NCI-H2196 (cell line): ENCODE results near the gene LRSAM1.
"Not testable (repeated sequence)": the region's sequence is repeated elsewhere in the genome, so short reads cannot be mapped to it uniquely, and the experiment has no call there.

Source experiments
- DNase-seq: peaks from one replicate; lab custom pipeline; 2025; ENCODE audit not compliant: unreplicated experiment; lab: John Stamatoyannopoulos, UW

LRSAM1 gene

DNA sequence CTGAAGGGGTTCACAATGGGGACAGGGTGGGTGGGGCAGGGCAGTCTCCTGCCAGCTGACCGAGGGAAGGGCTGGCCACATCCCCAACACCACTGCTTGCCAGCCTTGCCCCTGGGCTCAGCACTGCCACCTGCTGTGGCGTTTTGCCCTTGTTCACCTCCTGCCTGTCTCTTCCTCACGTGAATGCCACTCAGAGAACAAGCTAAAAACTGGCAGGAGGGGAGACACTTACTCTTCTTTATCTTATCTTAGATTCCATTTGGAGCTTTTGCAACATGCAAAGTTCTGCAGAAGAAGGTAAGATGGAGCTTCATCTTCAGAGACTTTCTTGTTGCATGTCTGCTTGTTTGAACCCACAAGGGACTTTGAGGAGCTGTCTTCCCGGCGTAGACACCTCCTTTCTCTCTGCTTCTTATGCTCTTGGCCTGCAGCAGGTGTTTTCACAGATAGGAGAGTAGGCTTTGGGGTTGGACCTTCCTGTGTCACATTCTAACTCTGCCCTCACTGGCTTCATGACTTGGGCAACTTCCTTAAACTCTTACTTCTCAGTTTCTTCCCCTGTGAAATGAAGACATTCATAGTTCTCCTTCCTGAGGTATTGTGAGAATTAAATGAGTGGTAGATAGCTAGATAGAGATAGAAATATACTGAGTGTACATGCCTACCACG lies 4.1 kb downstream of the LRSAM1 start:
- peak; percentile 19 for DNase-seq

DNA sequence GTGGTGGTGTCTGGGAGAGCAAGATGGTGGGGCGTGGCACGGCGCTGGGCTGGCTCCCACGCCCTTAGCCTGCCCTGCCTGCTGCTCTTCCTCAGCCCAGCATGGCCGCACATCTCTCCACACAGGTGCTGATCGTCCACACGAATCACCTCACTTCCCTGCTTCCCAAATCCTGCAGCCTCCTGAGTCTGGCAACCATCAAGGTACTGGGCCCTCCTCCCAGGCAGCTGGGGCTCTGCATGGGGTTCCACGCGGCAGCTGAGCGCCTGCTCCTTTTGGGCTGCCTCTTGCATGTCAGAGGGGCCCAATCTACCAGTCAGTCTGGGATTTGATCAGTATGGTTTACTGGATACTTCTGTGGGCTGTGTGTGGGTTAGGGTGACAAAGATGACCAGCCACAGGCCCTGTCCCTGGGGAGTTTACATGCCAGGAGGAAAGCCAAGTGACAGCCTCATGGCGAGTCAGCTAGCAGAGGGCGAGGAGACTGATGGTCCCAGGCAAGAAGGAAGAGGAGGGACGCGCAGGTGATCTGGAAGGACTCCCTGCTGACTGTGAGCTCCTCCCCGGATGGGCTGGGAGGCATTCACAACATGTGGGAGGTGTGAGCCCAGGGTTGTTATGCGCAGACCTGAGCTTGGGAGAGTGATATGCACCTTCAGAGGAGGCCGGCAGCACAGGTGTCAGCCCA lies 6.0 kb downstream of the LRSAM1 start:
- DNase-seq = no peak

DNA sequence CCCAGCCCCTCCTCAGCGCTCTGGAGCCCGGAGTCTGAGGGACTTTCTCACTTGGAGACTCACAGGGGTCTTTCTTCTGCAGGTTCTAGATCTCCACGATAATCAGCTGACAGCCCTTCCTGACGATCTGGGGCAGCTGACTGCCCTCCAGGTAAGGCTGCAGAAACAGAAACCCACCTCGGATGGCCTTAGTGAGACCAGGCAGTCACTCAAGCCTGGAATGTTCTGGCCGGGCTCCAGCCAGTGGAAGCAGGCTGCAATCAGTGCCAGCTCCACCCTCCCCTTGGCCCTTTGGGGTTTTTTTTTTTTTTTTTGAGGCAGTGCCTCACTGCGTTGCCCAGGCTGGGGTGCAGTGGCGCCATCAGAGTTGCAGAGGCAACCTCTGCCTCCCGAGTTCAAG lies 7.6 kb downstream of the LRSAM1 start:
- DNase-seq = no peak

DNA sequence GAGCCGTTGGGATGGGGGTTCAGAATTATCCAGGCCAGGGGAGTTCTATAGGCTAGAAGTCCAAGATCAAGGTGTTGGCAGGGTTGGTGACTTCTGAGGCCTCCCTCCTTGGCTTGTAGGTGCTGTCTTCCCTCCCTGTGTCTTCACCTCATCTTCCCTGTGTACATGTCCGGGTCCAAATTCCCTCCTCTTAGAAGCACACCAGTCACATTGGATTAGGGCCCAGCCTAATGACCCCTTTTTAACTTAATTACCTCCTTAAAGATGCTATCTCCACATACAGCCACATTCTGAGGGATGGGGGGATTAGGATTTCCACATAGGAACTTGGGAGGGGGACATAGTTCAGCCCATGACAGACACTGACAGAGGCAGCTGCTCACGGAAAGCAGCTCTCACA lies 12.1 kb downstream of the LRSAM1 start:
- no peak for DNase-seq

- no peak for DNase-seq
These were observed 12.6 kb downstream of the LRSAM1 start for GRCh38 chr9:127463911-127464310.

DNA sequence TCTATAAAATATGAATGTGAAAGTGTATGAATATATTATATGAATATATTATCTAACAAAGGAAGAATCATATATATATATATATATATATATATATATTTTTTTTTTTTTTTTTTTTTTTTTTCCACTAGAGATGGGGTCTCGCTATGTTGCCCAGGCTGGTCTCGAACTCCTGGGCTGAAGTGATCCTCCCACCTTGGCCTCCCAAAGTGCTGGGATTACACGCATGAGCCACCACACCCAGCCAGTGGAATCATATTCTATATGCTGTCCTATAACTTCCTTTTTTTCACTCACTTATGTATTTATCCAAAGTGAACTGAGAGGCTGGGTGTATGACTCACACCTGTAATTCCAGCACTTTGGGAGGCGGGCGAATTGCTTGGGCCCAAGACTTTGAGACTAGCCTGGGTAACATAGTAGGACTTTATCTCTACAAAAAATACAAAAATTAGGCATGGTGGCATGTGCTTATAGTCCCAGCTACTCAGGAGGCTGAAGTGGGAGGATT lies 15.2 kb downstream of the LRSAM1 start:
- not testable (repeated sequence) for DNase-seq

- no peak for DNase-seq
These were observed 16.3 kb downstream of the LRSAM1 start for GRCh38 chr9:127467621-127468020.

GRCh38 chr9:127470662-127471061 lies 19.4 kb downstream of the LRSAM1 start:
- DNase-seq = no peak

- DNase-seq = no peak
These were observed 22.2 kb downstream of the LRSAM1 start for GRCh38 chr9:127473501-127473900.

DNA sequence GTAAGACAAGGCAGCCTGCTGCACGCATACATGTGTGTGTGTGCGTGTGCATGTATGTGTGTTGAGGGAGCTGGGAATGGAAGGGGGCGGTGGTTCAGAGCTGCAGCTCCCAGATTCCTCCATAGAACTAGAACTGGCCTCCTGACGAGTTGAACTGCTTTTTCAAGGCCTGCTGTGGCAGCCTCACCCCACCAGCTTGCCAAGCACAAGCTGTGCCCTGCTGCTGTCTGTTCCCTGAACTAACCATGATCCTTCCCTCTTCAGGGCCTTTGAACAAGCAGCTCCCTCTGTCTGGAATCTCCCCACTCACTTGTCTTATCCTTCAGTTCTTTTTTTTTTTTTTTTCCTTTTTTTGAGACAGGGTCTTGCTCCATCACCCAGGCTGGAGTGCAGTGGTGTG lies 22.6 kb downstream of the LRSAM1 start:
- DNase-seq = no peak

DNA sequence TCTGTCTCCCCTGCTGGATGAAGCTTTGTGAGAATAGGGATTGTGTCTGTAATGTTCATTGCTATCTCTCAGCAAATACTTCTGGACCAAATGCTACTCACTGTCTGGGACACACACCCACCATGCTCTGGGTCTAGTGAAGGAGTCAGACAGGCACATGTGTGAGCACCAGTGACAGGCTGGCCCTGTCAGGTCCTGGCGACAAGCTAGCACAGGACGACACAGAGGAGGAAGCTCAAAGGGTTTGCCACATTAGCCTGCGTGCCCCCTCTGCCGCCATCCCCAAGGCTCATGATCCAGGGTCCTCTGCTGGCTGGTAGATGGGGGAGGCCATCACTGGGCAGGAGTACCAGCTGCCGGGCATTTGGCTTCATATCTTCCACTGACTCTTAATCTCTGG lies 23.3 kb downstream of the LRSAM1 start:
- DNase-seq = no peak

DNA sequence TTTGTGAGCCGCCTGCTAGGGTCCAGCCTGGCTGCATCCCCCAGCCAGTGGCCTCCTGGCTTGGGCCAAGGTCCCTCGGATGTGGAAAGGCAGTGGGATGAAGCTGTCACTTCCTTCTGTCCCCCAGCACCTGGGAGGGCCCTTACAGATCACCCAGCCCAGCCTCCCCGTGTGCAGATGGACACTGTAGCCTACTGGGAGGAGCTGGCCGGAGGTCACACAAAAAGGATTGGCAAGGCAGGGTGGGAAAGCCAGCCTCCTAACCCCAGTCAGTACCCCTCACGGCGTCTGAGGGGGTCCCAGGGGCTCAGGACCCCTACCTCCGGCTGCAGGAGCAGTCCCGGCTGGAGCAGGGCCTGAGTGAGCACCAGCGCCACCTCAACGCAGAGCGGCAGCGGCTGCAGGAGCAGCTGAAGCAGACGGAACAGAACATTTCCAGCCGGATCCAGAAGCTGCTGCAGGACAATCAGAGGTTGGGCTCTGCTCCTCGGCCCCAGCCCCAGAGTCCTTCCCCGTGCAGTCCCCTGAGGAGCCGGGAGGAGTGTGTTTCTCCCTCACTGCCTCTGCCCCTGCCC lies 28.3 kb downstream of the LRSAM1 start:
- DNase-seq = no peak

DNA sequence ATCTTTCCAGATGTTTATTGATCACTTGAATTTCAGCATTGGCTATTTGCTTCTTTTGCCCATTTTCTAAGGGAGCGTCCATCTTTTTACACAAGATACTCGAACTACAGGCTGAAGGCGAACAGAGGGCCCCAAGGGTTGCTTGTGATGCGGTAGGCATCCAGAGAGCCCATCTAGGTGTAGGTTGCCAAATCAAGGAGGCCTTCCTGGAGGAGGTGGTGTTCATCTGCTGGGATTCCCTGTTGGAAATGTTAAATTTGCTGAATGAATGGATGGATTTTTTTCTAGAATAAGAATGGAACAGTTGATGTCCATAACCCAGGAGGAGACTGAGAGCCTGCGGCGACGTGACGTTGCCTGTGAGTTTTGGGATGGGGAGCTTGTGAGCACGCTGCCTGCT lies 31.4 kb downstream of the LRSAM1 start:
- DNase-seq = no peak

DNA sequence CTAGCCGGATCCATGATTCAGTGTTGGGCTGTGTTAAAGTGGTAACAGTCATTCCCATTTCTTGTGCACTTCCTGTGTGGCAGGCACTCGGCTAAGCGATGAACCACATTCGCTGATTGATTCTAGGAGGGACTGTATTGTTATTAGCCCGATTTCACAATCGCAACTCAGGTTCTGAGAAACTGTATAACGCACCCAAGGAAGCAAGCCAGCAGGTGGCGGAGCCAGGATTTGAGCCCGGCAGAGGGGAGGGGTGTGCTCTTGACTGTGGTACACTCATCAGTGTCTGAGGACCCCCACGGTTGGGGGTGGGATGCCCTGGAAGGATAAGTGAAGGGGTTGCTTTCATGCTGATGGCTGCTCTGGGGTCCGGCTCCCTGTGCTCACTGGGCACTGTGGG lies 34.7 kb downstream of the LRSAM1 start:
- DNase-seq = no peak

GRCh38 chr9:127488946-127489345 lies 37.6 kb downstream of the LRSAM1 start:
- DNase-seq = no peak

DNA sequence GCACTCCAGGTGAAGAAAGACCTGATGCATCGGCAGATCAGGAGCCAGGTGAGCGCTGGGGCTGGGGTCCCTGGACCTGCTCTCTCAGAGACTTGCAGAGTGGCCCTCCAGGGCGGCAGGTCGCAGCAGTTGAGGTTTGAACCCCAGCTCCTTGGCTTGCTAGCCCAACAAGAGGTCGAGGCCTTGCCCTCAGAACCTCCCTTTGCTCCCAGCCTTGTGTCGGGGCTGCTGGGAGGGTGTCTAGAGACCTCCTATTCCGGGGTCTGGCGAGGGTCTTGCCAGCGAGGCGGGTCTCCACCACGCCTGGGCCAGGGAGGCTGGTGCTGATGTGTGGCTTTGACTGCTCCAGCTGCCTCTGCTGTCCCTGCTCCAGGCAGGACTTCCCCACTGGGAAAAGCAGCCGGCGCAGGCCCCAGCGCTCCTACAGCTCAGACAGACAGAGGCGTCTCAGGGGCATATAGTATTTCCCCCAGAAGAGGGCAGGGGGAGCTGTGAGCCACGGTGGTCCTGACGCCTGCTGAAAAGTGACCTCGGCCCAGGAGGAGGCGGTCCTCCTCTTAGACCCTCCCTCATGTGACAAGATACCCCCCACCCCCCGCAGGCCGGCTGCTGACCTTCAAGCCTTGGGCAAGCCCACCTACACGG lies 38.3 kb downstream of the LRSAM1 start:
- no peak for DNase-seq

DNA sequence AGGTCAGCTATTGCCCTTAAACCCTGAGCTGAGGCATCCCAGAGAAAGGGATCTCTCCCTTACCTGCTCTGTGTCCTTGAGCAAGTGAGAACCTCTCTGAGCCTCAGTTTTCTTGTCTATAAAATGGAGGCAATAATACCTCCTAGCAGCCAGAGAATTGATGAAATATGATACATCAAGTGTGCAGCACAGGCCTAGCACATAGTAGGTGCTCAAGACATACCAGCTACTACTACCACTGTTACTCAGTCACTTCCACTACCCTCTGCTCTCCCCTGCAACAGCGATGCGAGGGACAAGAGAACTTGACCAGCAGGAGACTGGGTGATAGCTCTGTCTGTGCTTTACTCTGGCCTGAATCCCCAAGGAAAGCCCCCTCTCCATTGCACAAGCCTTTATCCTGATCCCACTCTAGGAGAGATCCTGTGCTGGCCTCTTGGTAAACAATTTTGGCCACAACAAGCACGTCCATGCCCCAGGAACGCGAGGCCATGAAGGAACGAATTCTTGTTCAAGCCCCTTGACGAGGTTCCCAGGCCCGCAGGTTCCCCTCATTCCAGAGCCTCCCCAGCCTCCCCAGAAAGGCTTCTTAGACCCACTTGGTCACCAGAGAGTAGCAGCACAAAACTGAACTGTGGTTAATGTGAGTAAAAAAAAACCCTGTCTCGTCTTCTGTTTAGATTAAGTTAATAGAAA lies 39.4 kb downstream of the LRSAM1 start:
- DNase-seq = no peak

GRCh38 chr9:127491516-127491915 lies 40.2 kb downstream of the LRSAM1 start:
- no peak for DNase-seq

DNA sequence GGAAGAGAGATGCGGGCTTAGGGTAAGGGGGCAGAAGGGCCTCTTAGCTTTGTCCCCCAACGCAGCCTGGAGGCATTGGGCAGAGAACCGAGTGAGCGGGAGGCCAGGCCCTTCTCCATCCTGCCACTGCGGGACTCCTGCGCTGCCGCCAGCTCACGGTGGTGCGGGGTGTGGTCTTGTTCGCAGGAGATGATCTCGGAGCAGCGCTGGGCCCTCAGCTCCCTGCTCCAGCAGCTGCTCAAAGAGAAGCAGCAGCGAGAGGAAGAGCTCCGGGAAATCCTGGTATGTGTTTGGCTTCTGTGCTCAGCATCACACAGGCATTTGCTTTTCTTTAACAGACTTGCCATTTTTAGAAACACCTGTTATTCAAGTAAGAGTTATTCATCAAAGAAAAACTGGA lies 41.3 kb downstream of the LRSAM1 start:
- DNase-seq = no peak

- peak; percentile 16 for DNase-seq
These were observed 42.4 kb downstream of the LRSAM1 start for GRCh38 chr9:127493592-127494303.

GRCh38 chr9:127494304-127494702 lies 43.0 kb downstream of the LRSAM1 start:
- DNase-seq = no peak
